ENCODE data around the gene CDC42EP3.

Gene CDC42EP3

GRCh38 chr2:37684809-37685208 is 13.4 kb upstream of the CDC42EP3 start:
- no peak overlapping the region for H3K27ac ChIP-seq (ENCODE audit: low read length)
- H3K9me2 ChIP-seq (replicated peaks; ENCODE audit: insufficient read depth, low read length): no peaks in the 10 kb centered on the region
- no peak for DNase-seq
- peaks cover 2% of the 10 kb centered on the region; the same call in 1 of the 2 replicates for H3F3A ChIP-seq (ENCODE audit: insufficient read depth, low read length)
- no peaks in the 10 kb centered on the region for H3K9me3 ChIP-seq (replicated peaks; ENCODE audit: insufficient read depth, low read length)
- no peak overlapping the region for H3K4me3 ChIP-seq (ENCODE audit: low read length)
- H3K4me1 ChIP-seq (ENCODE audit: low read length): peaks cover 8% of the 10 kb centered on the region
- H3K27me3 ChIP-seq (replicated peaks; ENCODE audit: insufficient read depth, low read length): no peaks in the 10 kb centered on the region
- TF ChIP-seq EZH2phosphoT487 (IDR thresholded peaks at IDR 0.05; ENCODE audit: low read length) (no peak), EZH2 (optimal IDR thresholded peaks at IDR 0.05; ENCODE audit: low read depth, low read length) (no peak)
- TF ChIP-seq, protein P1, sequence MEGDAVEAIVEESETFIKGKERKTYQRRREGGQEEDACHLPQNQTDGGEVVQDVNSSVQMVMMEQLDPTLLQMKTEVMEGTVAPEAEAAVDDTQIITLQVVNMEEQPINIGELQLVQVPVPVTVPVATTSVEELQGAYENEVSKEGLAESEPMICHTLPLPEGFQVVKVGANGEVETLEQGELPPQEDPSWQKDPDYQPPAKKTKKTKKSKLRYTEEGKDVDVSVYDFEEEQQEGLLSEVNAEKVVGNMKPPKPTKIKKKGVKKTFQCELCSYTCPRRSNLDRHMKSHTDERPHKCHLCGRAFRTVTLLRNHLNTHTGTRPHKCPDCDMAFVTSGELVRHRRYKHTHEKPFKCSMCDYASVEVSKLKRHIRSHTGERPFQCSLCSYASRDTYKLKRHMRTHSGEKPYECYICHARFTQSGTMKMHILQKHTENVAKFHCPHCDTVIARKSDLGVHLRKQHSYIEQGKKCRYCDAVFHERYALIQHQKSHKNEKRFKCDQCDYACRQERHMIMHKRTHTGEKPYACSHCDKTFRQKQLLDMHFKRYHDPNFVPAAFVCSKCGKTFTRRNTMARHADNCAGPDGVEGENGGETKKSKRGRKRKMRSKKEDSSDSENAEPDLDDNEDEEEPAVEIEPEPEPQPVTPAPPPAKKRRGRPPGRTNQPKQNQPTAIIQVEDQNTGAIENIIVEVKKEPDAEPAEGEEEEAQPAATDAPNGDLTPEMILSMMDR (IDR thresholded peaks at IDR 0.05; ENCODE audit: low read length): no peak
- no peaks in the 10 kb centered on the region for H3K79me2 ChIP-seq (ENCODE audit: low read length)
- H4K20me1 ChIP-seq (ENCODE audit: insufficient read depth, low read length): no peaks in the 10 kb centered on the region
- no peak overlapping the region for H2AFZ ChIP-seq (ENCODE audit: low read length)
- H3K4me2 ChIP-seq (ENCODE audit: low read depth, low read length): no peak overlapping the region
- H3K36me3 ChIP-seq (replicated peaks; ENCODE audit: insufficient read depth, low read length): no peaks in the 10 kb centered on the region
- H3K9ac ChIP-seq (ENCODE audit: low read length): no peak overlapping the region

- H3F3A ChIP-seq (ENCODE audit: insufficient read depth, low read length): peaks cover 7% of the 10 kb centered on the region; the same call in 1 of the 2 replicates
- no peak overlapping the region for H2AFZ ChIP-seq (ENCODE audit: low read length)
- H3K79me2 ChIP-seq (ENCODE audit: low read length): no peaks in the 10 kb centered on the region
- no peaks in the 10 kb centered on the region for H3K9me3 ChIP-seq (replicated peaks; ENCODE audit: insufficient read depth, low read length)
- H3K9ac ChIP-seq (ENCODE audit: low read length): no peak overlapping the region
- H3K4me3 ChIP-seq (ENCODE audit: low read length): no peak overlapping the region
- H3K4me2 ChIP-seq (ENCODE audit: low read depth, low read length): no peak overlapping the region
- H3K4me1 ChIP-seq (ENCODE audit: low read length): peaks cover 13% of the 10 kb centered on the region
- H3K27me3 ChIP-seq (replicated peaks; ENCODE audit: insufficient read depth, low read length): no peaks in the 10 kb centered on the region
- no peak for DNase-seq
- no peaks in the 10 kb centered on the region for H3K36me3 ChIP-seq (replicated peaks; ENCODE audit: insufficient read depth, low read length)
- no peaks in the 10 kb centered on the region for H3K9me2 ChIP-seq (replicated peaks; ENCODE audit: insufficient read depth, low read length)
- H3K27ac ChIP-seq (ENCODE audit: low read length): no peak overlapping the region
- TF ChIP-seq, protein P1 (IDR thresholded peaks at IDR 0.05; ENCODE audit: low read length): no peak
- TF ChIP-seq EZH2 (optimal IDR thresholded peaks at IDR 0.05; ENCODE audit: low read depth, low read length) (no peak), EZH2phosphoT487 (IDR thresholded peaks at IDR 0.05; ENCODE audit: low read length) (no peak)
- H4K20me1 ChIP-seq (ENCODE audit: insufficient read depth, low read length): no peaks in the 10 kb centered on the region
Observed at GRCh38 chr2:37683921-37684780, 12.7 kb upstream of the CDC42EP3 start.

DNA sequence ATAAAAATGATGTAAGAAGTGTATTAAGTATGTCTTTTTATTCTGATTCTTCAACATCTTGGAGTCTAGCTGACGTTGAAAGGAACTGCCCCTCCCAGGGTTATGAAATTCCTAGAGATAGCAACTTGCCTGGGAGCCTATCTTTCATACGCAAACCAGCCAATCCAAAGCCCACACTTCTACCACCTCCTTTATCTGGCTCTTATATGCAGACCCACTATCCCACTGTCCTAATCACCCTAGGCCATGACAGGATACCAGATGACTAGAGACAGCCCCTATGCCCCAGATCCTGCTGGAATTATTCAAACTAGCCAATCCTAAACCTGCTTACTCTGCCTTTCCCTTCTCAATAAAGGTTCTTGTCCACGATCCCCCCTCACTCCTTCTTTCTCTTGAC is 11.8 kb upstream of the CDC42EP3 start:
- H3K9ac ChIP-seq (ENCODE audit: low read length): no peak overlapping the region
- H3K4me1 ChIP-seq (ENCODE audit: low read length): peaks cover 18% of the 10 kb centered on the region
- H3K27me3 ChIP-seq (replicated peaks; ENCODE audit: insufficient read depth, low read length): no peaks in the 10 kb centered on the region
- H2AFZ ChIP-seq (ENCODE audit: low read length): no peak overlapping the region
- H3K9me3 ChIP-seq (replicated peaks; ENCODE audit: insufficient read depth, low read length): no peaks in the 10 kb centered on the region
- H3K79me2 ChIP-seq (ENCODE audit: low read length): no peaks in the 10 kb centered on the region
- H3F3A ChIP-seq (ENCODE audit: insufficient read depth, low read length): peaks cover 11% of the 10 kb centered on the region; the same call in 1 of the 2 replicates
- no peak overlapping the region for H3K4me2 ChIP-seq (ENCODE audit: low read depth, low read length)
- no peak overlapping the region for H3K27ac ChIP-seq (ENCODE audit: low read length)
- H4K20me1 ChIP-seq (ENCODE audit: insufficient read depth, low read length): no peaks in the 10 kb centered on the region
- DNase-seq: no peak
- TF ChIP-seq, protein P1 (IDR thresholded peaks at IDR 0.05; ENCODE audit: low read length): no peak
- TF ChIP-seq EZH2 (optimal IDR thresholded peaks at IDR 0.05; ENCODE audit: low read depth, low read length): no peak
- no peak for TF ChIP-seq EZH2phosphoT487 (IDR thresholded peaks at IDR 0.05; ENCODE audit: low read length)
- H3K9me2 ChIP-seq (replicated peaks; ENCODE audit: insufficient read depth, low read length): no peaks in the 10 kb centered on the region
- H3K4me3 ChIP-seq (ENCODE audit: low read length): no peak overlapping the region
- no peaks in the 10 kb centered on the region for H3K36me3 ChIP-seq (replicated peaks; ENCODE audit: insufficient read depth, low read length)

All from MM.1S (cell line).